ENCODE results near the gene TCEAL2. TPM values are rescaled to one million over a fixed set of nuclear protein-coding genes. Genes with fewer than 3 reads are reported as not detected.
"Not testable (repeated sequence)": the region's sequence is repeated elsewhere in the genome, so short reads cannot be mapped to it uniquely, and the experiment has no call there.

Gene TCEAL2
- not detected for total RNA-seq
- long read RNA-seq = 0 reads

GRCh38 chrX:102125436-102125835 lies at the start of gene TCEAL2:
TSS of gene TCEAL2 (plus strand) at chrX:102125679. CDS start at chrX:102126831, 1,152 bp downstream.
- intact Hi-C loops (cut with micrococcal nuclease); DNase-seq; ATAC-seq: not testable (repeated sequence)

GRCh38 chrX:102077426-102077825 lies 48.1 kb upstream of the TCEAL2 start:
- intact Hi-C loops (cut with micrococcal nuclease) = no loop called here
- ATAC-seq (no peak), DNase-seq (no peak)

GRCh38 chrX:102085706-102086105 lies 39.8 kb upstream of the TCEAL2 start:
- intact Hi-C loops (cut with micrococcal nuclease) = no loop called here
- no peak for ATAC-seq
- DNase-seq = no peak

- ATAC-seq (no peak), DNase-seq (no peak)
- intact Hi-C loops (cut with micrococcal nuclease) = no loop called here
Observed at GRCh38 chrX:102113367-102113766, 12.1 kb upstream of the TCEAL2 start.

- DNase-seq (no peak), ATAC-seq (no peak)
- intact Hi-C loops (cut with micrococcal nuclease) = no loop called here
Observed at GRCh38 chrX:102115748-102116147, 9.7 kb upstream of the TCEAL2 start.

- intact Hi-C loops (cut with micrococcal nuclease); DNase-seq; ATAC-seq: not testable (repeated sequence)
Observed at GRCh38 chrX:102125014-102125413, 465 bp upstream of the TCEAL2 start.

- DNase-seq; ATAC-seq; intact Hi-C loops (cut with micrococcal nuclease): not testable (repeated sequence)
Observed at GRCh38 chrX:102126080-102126818, 770 bp downstream of the TCEAL2 start.

- ATAC-seq = no peak
- DNase-seq = no peak
- intact Hi-C loops (cut with micrococcal nuclease) = no loop called here
Observed at GRCh38 chrX:102126863-102127262, 1.4 kb downstream of the TCEAL2 start.

- ATAC-seq (no peak), DNase-seq (no peak)
- intact Hi-C loops (cut with micrococcal nuclease) = no loop called here
Observed at GRCh38 chrX:102129473-102129872, 4.0 kb downstream of the TCEAL2 start.

- intact Hi-C loops (cut with micrococcal nuclease) = no loop called here
- DNase-seq = no peak
- ATAC-seq = no peak
Observed at GRCh38 chrX:102138064-102138463, 12.6 kb downstream of the TCEAL2 start.

- ATAC-seq; intact Hi-C loops (cut with micrococcal nuclease); DNase-seq: not testable (repeated sequence)
Observed at GRCh38 chrX:102140876-102141275, 15.4 kb downstream of the TCEAL2 start.

- ATAC-seq; DNase-seq; intact Hi-C loops (cut with micrococcal nuclease): not testable (repeated sequence)
Observed at GRCh38 chrX:102141631-102142030, 16.2 kb downstream of the TCEAL2 start.

- ATAC-seq; DNase-seq; intact Hi-C loops (cut with micrococcal nuclease): not testable (repeated sequence)
Observed at GRCh38 chrX:102142274-102142673, 16.8 kb downstream of the TCEAL2 start, which contains the start of gene TCEAL6. TSS of gene TCEAL6 (minus strand) at chrX:102142481.

GRCh38 chrX:102154218-102154860 lies 28.9 kb downstream of the TCEAL2 start:
- DNase-seq = no peak
- ATAC-seq = no peak
- intact Hi-C loops (cut with micrococcal nuclease) = no loop called here

- intact Hi-C loops (cut with micrococcal nuclease) = no loop called here
- ATAC-seq (peak; percentile 38), DNase-seq (no peak)
Observed at GRCh38 chrX:102154900-102155805, 29.7 kb downstream of the TCEAL2 start.

GRCh38 chrX:102155806-102156179 lies 30.3 kb downstream of the TCEAL2 start, which contains the start of gene BEX5:
TSS of gene BEX5 (minus strand) at chrX:102155977. CDS start at chrX:102154265, 1,712 bp downstream.
- intact Hi-C loops (cut with micrococcal nuclease) = no loop called here

More at GRCh38 chrX:102155806-102156179, 30.3 kb downstream of the TCEAL2 start, which contains the start of gene BEX5:
- peak; percentile 95 for ATAC-seq
- peak; percentile 32 for DNase-seq

Measured in left ventricle myocardium superior (tissue), 1 donor.